GM21367 (cell line): ENCODE measurements around the gene SYS1.

Source experiments
- ATAC-seq: cut with Tn5 transposase; IDR thresholded peaks from one replicate; pipeline ENCODE4 v1.9.1; 2021; ENCODE audit not compliant: unreplicated experiment

The SYS1 gene

GRCh38 chr20:45378191-45378590 lies 15.2 kb downstream of the SYS1 start, which contains the start of gene TP53TG5:
TSS of gene TP53TG5 (minus strand) at chr20:45378325. CDS start at chr20:45378236, 89 bp downstream.
- no peak for ATAC-seq

GRCh38 chr20:45387274-45387673 lies 24.3 kb downstream of the SYS1 start:
- no peak for ATAC-seq

- ATAC-seq = no peak
Measured at GRCh38 chr20:45390931-45391330, 28.0 kb downstream of the SYS1 start.

GRCh38 chr20:45391559-45391958 lies 28.6 kb downstream of the SYS1 start:
- no peak for ATAC-seq

GRCh38 chr20:45392733-45393132 lies 29.8 kb downstream of the SYS1 start:
- no peak for ATAC-seq

- ATAC-seq = no peak
Measured at GRCh38 chr20:45394221-45395113, 31.5 kb downstream of the SYS1 start.

GRCh38 chr20:45395114-45395415 lies 32.1 kb downstream of the SYS1 start:
- ATAC-seq = no peak

- ATAC-seq = no peak
Measured at GRCh38 chr20:45399018-45399417, 36.1 kb downstream of the SYS1 start.

GRCh38 chr20:45400346-45401031 lies 37.5 kb downstream of the SYS1 start:
- ATAC-seq = no peak

- ATAC-seq = no peak
Measured at GRCh38 chr20:45402946-45403345, 40.0 kb downstream of the SYS1 start.

GRCh38 chr20:45404438-45404837 lies 41.5 kb downstream of the SYS1 start:
- ATAC-seq = no peak

- ATAC-seq = no peak
Measured at GRCh38 chr20:45405571-45406259, 42.8 kb downstream of the SYS1 start.

- no peak for ATAC-seq
Measured at GRCh38 chr20:45406260-45407066, 43.5 kb downstream of the SYS1 start.

GRCh38 chr20:45407067-45407745 lies 44.2 kb downstream of the SYS1 start:
- no peak for ATAC-seq

GRCh38 chr20:45407783-45408645 lies 45.1 kb downstream of the SYS1 start, which contains the start of gene DBNDD2:
TSS of gene DBNDD2 (plus strand) at chr20:45408289. CDS start at chr20:45408468, 179 bp downstream.
- no peak for ATAC-seq

- no peak for ATAC-seq
Measured at GRCh38 chr20:45408646-45409213, 45.8 kb downstream of the SYS1 start.

GRCh38 chr20:45409521-45410272 lies 46.7 kb downstream of the SYS1 start:
- no peak for ATAC-seq

GRCh38 chr20:45410887-45411286 lies 47.9 kb downstream of the SYS1 start:
- ATAC-seq = no peak
